IMR-90 (cell line): ENCODE data around the gene ZNF783.

Experiments used
- BHLHE40 ChIP-seq: fragments of 150-350 bp; IDR thresholded peaks from 2 replicates; pipeline ENCODE4 v1.6.1; 2016; ENCODE audit warnings: mild to moderate bottlenecking, low read depth, low read length
- CEBPB ChIP-seq: IDR thresholded peaks from 2 replicates; pipeline ENCODE4 v1.6.1; 2012; ENCODE audit warnings: low read depth, low read length, improper control_type of control experiment
- CHD1 ChIP-seq: IDR thresholded peaks from 2 replicates; pipeline ENCODE4 v1.6.1; 2012; ENCODE audit warnings: low read depth, low read length, improper control_type of control experiment
- FOS ChIP-seq: fragments of 150-350 bp; IDR thresholded peaks from 2 replicates; pipeline ENCODE4 v1.6.1; 2016; ENCODE audit warnings: low read depth, low read length
- MAFK ChIP-seq: IDR thresholded peaks from 2 replicates; pipeline ENCODE4 v1.6.1; 2012; ENCODE audit warnings: low read depth, low read length, improper control_type of control experiment
- MAZ ChIP-seq: IDR thresholded peaks from 2 replicates; pipeline ENCODE4 v1.6.1; 2012; ENCODE audit warnings: low read depth, mild to moderate bottlenecking, low read length, improper control_type of control experiment, moderate library complexity, borderline replicate concordance
- MXI1 ChIP-seq: IDR thresholded peaks from 2 replicates; pipeline ENCODE4 v1.6.1; 2012; ENCODE audit warnings: low read depth, mild to moderate bottlenecking, low read length, moderate library complexity, borderline replicate concordance
- POLR2A ChIP-seq: IDR thresholded peaks from 2 replicates; pipeline ENCODE4 v1.6.1; 2012; ENCODE audit warnings: mild to moderate bottlenecking, low read depth, low read length
- RAD21 ChIP-seq: IDR thresholded peaks from 2 replicates; pipeline ENCODE4 v1.6.1; 2012; ENCODE audit warnings: low read length, improper control_type of control experiment
- RCOR1 ChIP-seq: IDR thresholded peaks from 2 replicates; pipeline ENCODE4 v1.6.1; 2012; ENCODE audit warnings: mild to moderate bottlenecking, low read length, improper control_type of control experiment; ENCODE audit not compliant: insufficient replicate concordance
- SMC3 ChIP-seq: fragments of 150-350 bp; IDR thresholded peaks from 2 replicates; pipeline ENCODE4 v1.6.1; 2016; ENCODE audit warnings: low read depth, mild to moderate bottlenecking, antibody characterized with exemption, low read length, moderate library complexity
- TF ChIP-seq, protein P1 (sequence below): conservative IDR thresholded peaks from 2 replicates; pipeline ENCODE4 v1.5.1; 2012; ENCODE audit warnings: mild to moderate bottlenecking, low read depth, low read length, improper control_type of control experiment
- TF ChIP-seq, protein P2 (sequence below): fragments of 150-350 bp; IDR thresholded peaks from 2 replicates; pipeline ENCODE4 v1.6.1; 2016; ENCODE audit warnings: low read depth, mild to moderate bottlenecking, low read length, moderate library complexity, borderline replicate concordance
- TF ChIP-seq, protein P3 (sequence below): fragments of 150-350 bp; IDR thresholded peaks from 2 replicates; pipeline ENCODE4 v1.6.1; 2017; ENCODE audit warnings: mild to moderate bottlenecking, antibody characterized with exemption, low read length, low read depth

DNA sequence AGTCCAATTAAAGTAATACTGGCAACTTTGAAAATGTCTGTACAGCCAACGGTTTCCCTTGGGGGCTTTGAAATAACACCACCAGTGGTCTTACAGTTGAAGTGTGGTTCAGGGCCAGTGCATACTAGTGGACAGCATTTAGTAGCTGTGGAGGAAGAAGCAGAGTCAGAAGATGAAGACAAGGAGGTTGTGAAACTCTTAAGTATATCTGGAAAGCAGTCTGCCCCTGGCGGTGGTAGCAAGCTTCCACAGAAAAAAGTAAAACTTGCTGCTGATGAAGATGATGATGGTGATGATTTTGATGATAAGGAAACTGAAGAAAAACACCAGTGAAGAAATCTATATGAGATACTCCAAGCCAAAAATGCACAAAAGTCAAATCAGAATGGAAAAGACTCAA, 72.2 kb downstream of the ZNF783 start:
- no peak for TF ChIP-seq MAZ
- TF ChIP-seq, protein P1, sequence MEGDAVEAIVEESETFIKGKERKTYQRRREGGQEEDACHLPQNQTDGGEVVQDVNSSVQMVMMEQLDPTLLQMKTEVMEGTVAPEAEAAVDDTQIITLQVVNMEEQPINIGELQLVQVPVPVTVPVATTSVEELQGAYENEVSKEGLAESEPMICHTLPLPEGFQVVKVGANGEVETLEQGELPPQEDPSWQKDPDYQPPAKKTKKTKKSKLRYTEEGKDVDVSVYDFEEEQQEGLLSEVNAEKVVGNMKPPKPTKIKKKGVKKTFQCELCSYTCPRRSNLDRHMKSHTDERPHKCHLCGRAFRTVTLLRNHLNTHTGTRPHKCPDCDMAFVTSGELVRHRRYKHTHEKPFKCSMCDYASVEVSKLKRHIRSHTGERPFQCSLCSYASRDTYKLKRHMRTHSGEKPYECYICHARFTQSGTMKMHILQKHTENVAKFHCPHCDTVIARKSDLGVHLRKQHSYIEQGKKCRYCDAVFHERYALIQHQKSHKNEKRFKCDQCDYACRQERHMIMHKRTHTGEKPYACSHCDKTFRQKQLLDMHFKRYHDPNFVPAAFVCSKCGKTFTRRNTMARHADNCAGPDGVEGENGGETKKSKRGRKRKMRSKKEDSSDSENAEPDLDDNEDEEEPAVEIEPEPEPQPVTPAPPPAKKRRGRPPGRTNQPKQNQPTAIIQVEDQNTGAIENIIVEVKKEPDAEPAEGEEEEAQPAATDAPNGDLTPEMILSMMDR: no peak
- TF ChIP-seq RCOR1: no peak
- no peak for TF ChIP-seq CEBPB
- TF ChIP-seq SMC3: no peak
- TF ChIP-seq POLR2A: no peak
- no peak for TF ChIP-seq CHD1
- TF ChIP-seq RAD21: no peak
- TF ChIP-seq, protein P2, sequence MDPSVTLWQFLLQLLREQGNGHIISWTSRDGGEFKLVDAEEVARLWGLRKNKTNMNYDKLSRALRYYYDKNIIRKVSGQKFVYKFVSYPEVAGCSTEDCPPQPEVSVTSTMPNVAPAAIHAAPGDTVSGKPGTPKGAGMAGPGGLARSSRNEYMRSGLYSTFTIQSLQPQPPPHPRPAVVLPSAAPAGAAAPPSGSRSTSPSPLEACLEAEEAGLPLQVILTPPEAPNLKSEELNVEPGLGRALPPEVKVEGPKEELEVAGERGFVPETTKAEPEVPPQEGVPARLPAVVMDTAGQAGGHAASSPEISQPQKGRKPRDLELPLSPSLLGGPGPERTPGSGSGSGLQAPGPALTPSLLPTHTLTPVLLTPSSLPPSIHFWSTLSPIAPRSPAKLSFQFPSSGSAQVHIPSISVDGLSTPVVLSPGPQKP: no peak
- TF ChIP-seq BHLHE40: no peak
- TF ChIP-seq FOS: no peak
- TF ChIP-seq MXI1: no peak
- TF ChIP-seq, protein P3, sequence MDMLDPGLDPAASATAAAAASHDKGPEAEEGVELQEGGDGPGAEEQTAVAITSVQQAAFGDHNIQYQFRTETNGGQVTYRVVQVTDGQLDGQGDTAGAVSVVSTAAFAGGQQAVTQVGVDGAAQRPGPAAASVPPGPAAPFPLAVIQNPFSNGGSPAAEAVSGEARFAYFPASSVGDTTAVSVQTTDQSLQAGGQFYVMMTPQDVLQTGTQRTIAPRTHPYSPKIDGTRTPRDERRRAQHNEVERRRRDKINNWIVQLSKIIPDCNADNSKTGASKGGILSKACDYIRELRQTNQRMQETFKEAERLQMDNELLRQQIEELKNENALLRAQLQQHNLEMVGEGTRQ: no peak
- TF ChIP-seq MAFK: no peak
